Measurements from ENCODE around the gene SLC2A6.

Gene SLC2A6

GRCh38 chr9:133478851-133479711, at the start of gene SLC2A6:
SLC2A6 (minus strand) TSS chr9:133479099; CDS start chr9:133479059, 40 bp downstream.
- DNase-seq: peak in 13 of 14 donors; percentile 35 to 86 (median 71)

- no peak for DNase-seq
These were observed 49.3 kb upstream of the SLC2A6 start for GRCh38 chr9:133528001-133528875.

- DNase-seq: peak in 8 of 14 donors; percentile 16 to 54 (median 42)
These were observed 48.6 kb upstream of the SLC2A6 start for GRCh38 chr9:133527444-133527920.

- peak in 11 of 14 donors; percentile 44 to 77 (median 69) for DNase-seq
These were observed 47.9 kb upstream of the SLC2A6 start for GRCh38 chr9:133526721-133527321.

GRCh38 chr9:133525677-133526076, 46.8 kb upstream of the SLC2A6 start:
- no peak for DNase-seq

- no peak for DNase-seq
These were observed 45.9 kb upstream of the SLC2A6 start, which contains the start of gene MYMK for GRCh38 chr9:133524679-133525228. MYMK (minus strand) TSS chr9:133524959; CDS start chr9:133524844, 115 bp downstream.

- DNase-seq: no peak
These were observed 45.2 kb upstream of the SLC2A6 start for GRCh38 chr9:133524146-133524545.

GRCh38 chr9:133523106-133523505, 44.2 kb upstream of the SLC2A6 start:
- DNase-seq: no peak

GRCh38 chr9:133522073-133522910, 43.4 kb upstream of the SLC2A6 start:
- no peak for DNase-seq

- DNase-seq: peak in 6 of 14 donors; percentile 16 to 43 (median 38)
These were observed 42.5 kb upstream of the SLC2A6 start for GRCh38 chr9:133521122-133522072.

GRCh38 chr9:133520121-133520835, 41.4 kb upstream of the SLC2A6 start:
- no peak for DNase-seq

- DNase-seq: no peak
These were observed 40.8 kb upstream of the SLC2A6 start for GRCh38 chr9:133519693-133520092.

GRCh38 chr9:133518706-133519449, 40.0 kb upstream of the SLC2A6 start:
- DNase-seq: no peak

GRCh38 chr9:133518200-133518599, 39.3 kb upstream of the SLC2A6 start:
- no peak for DNase-seq

GRCh38 chr9:133517711-133518110, 38.8 kb upstream of the SLC2A6 start:
- no peak for DNase-seq

GRCh38 chr9:133516961-133517350, 38.1 kb upstream of the SLC2A6 start:
- DNase-seq: no peak

GRCh38 chr9:133516256-133516960, 37.5 kb upstream of the SLC2A6 start:
- no peak for DNase-seq
